HG03439 (cell line): ENCODE measurements around the gene FOCAD.

Experiments
- ATAC-seq: cut with Tn5 transposase; IDR thresholded peaks from one replicate; pipeline ENCODE4 v1.9.1; 2021; ENCODE audit warnings: mild to moderate bottlenecking, moderate library complexity; ENCODE audit not compliant: unreplicated experiment

Gene FOCAD

DNA sequence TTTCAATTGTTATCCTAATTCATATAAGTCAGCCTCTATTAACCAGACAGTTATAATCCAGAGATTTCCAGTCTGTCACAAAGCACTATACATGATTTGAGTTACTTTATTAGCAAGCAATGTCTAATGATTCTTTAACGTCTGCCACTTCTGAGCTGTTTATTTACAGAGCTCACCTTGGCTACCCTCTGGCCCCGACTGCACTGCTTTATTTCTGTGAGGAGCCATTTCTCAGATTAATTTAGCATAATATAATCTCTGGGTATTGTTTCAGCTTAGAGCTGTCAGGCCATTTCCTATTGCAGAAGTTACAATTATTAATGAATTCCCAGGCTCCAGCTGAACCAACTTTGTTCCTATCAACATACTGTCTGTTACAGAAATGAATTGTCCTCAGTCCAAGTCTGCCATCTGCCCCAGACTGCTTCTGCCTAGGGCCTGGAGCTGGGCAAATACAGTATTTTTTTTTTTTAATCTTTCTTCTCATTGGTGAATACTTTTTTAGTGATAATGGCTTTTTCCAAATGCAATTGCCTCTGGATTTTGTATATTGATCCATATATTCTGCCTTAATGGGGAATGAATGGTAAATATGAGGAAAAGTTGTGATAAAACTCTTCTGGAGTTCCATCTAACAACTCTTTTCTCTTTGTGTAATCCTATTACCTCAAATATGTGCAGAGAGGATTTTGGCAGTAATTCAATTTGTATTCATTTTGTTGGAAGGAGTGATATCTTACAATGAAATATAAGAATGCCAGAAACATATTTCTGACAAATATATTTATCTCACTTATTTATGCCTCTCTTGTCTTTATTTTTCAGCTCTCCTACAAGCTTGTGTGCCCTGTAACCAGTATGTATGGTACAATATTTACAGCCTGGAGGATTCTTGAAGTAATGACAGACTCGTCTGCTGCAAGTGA, 104.7 kb downstream of the FOCAD start:
- ATAC-seq, result no peak

GRCh38 chr9:20790721-20791120, 106.7 kb downstream of the FOCAD start:
- ATAC-seq, result no peak

GRCh38 chr9:20791682-20792081, 107.6 kb downstream of the FOCAD start:
- no peak for ATAC-seq

- ATAC-seq, result no peak
Measured at GRCh38 chr9:20804489-20805250, 120.6 kb downstream of the FOCAD start.

DNA sequence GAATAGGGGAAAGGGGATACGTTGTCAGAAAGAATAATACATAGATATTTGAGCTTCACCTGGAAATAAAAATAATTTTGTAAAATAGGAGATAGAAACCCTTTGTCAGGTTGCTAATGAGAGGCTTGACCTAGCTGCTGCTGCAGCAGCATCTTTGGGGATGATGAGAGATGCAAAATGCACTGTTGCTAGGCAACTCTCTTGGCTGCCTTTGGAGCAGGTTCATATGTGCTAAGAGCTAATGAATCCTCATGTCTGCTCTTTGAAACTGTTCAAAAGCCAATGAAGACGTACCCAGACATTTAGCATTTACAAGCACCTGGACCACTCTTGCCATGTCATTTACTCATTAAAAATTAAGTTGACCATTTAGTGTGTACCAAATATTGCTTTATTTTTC, 121.7 kb downstream of the FOCAD start:
- ATAC-seq, result no peak

DNA sequence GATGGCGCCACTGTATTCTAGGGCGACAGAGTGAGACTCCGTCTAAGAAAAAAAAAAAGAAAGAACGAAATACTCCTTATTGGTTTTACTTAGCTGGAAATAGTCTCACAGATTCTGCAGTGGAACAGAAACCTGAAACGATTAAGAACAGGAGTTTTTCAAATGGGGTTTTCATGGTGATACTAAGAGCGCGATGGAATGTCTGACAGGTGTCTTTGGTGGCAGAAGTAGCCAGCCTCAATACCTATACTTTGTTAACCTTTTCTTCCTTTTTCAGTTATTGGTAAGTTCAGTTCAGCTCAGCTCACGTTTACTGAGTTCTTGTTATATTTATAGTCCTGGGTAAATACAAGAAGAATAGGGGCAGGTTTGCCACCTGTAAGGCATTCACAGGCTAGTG, 123.9 kb downstream of the FOCAD start:
- no peak for ATAC-seq

DNA sequence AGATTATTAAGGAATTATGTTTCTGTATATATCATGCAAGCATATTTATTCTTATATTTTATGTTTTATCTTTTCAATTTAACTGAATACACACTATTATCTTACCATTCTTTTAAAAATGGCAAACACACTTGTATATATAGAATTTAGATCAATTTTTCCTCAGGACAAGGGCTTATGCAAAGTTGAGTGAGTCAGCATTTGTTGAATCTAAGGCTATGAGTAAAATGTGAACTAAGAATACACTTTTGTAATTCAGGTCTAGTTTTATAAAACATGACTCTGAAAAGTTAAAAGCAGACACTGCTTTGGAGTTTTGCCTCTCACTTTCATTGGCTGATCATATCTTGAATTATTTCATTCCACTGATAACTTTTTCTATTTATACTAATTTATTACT, 127.8 kb downstream of the FOCAD start:
- ATAC-seq, result no peak

DNA sequence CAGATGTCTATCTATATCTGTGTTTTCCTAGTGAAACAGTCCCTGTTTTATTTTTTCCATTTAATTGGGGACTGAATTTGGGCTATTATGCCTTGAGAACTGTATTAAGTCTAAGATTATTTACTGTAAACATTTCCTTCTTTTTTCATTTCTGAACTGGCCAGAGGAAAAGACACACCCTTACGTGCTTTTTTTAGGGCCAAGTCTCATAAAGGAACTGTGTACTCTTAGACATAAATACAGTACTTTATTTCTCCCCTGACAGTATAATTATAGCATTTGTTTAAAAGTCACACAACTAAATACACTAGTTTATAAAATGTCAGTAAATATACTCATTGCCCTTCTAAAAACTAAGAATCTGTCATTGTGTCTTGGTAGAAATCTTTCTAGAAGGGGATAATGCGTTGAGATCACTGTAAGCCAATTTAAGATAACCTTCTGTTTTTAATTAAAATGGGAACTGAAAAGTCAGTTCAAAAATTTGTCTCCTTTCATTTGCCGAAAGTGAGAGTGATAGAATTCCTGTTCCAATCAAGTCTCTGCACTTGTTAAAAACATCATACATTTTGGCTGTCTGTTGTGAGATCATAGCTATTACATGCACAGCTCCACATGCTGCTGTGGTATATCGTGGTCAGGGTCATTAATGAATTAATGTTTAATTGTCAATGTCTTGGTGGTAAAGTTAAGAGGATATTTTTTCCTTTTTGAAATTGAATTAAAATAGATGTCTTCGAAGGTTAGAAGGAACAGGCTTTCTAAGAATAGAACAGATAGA, 132.1 kb downstream of the FOCAD start:
- ATAC-seq, result no peak

- no peak for ATAC-seq
Measured at GRCh38 chr9:20823051-20823450, 139.0 kb downstream of the FOCAD start.

- ATAC-seq, result no peak
Measured at GRCh38 chr9:20831028-20831427, 147.0 kb downstream of the FOCAD start.

GRCh38 chr9:20832775-20833174, 148.7 kb downstream of the FOCAD start:
- no peak for ATAC-seq

GRCh38 chr9:20835377-20836286, 151.6 kb downstream of the FOCAD start:
- ATAC-seq, result no peak

DNA sequence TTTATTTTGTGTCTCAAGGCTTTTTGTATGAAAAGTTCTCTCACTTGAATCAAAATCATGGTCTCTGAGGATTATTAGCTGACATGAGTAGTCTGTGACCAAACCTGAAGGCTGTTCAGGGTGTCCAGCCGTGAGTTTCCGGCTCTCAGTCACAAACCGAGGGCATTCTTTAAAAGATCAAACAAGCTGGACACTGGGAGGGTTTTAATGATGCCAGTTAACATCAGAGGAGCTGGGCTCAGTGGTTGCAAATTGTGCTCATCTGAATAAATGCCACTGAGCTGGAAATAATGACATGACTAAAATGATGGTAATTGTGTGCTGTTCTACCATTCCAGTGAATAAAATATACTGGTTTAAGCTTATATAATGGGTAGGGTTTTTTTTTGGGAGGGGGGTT, 153.1 kb downstream of the FOCAD start:
- no peak for ATAC-seq

- ATAC-seq, result no peak
Measured at GRCh38 chr9:20838218-20838617, 154.2 kb downstream of the FOCAD start.

DNA sequence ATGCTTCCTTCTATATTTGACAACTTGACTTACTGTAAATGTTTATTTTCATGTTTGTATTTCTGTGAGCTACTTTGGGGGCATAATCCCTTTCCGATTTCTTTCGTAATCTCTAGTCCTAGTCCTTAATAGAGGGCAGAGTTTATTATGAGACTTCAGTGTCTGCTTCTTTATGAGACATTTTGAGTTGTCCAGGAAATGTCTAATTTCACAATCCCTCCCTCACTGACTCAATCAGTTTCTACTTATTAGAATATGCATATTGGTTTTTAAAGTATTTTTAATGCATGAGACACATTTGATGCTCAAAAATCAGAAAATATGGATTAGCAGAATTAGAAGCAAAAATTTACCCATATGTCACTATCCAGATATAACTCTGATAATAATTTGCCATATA, 160.9 kb downstream of the FOCAD start:
- no peak for ATAC-seq

GRCh38 chr9:20848490-20848889, 164.4 kb downstream of the FOCAD start:
- ATAC-seq, result no peak

DNA sequence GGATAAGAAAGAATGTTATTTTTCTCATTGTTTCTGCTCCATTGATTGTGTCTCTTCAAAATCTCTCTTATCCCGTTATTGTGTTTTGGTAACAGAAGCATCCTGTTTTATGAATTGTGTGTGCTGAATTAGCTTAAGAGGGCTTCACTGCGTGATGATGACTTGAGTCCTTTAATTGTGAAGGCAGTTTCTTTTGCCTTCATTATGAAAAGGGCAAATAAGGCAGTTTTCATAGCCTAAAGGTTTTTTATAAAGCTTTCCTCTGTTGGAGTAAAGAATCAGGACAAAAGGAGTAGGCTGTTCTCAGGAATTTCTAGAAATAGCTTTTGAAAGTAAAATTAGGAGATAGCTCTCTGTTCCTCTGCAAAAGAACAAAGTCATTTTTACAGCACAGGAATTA, 169.8 kb downstream of the FOCAD start:
- no peak for ATAC-seq

DNA sequence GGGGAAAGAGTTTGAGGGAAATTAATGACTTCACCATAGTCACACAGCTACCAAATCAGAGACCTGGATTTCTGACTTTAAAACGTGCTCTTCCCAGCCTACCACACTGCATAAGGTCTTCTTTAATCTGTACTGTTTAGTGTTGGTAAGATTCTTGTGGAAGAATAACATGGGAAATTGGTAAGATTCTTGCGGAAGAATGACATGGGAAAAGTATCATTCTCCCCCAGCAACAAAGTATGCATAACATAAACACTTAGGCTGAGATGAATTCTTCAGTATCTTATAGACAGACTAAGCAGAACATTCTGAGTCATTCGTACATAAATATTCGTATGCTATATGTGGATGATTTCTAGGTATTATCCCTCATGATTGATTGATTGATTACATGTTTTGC, 170.4 kb downstream of the FOCAD start:
- no peak for ATAC-seq

GRCh38 chr9:20863945-20864344, 179.9 kb downstream of the FOCAD start:
- ATAC-seq, result no peak

- ATAC-seq, result no peak
Measured at GRCh38 chr9:20865347-20865746, 181.3 kb downstream of the FOCAD start.
